ENCODE data around the gene TBC1D9.

Gene TBC1D9

GRCh38 chr4:140659943-140660700, 96.1 kb downstream of the TBC1D9 start:
- Histone ChIP-seq H2BK5ac (ENCODE audit: low read length) (no peak overlapping the region), H3K9me3 (replicated peaks in 1 of 2; ENCODE audit: control insufficient read depth in 2 of 2, insufficient read depth in 1 of 2, low read depth in 1 of 2, low read length in 2 of 2) (peaks cover 0 to 2% of the 10 kb centered on the region in 2 donors), H2BK120ac (ENCODE audit: low read depth, low read length) (no peak overlapping the region), H3K14ac (ENCODE audit: low read length) (no peak overlapping the region), H3K4me1 (ENCODE audit: control insufficient read depth in 2 of 2, insufficient read depth in 1 of 2, low read depth in 1 of 2, low read length in 2 of 2) (peaks cover 2 to 6% of the 10 kb centered on the region in 2 donors), H2BK15ac (ENCODE audit: low read length) (no peak overlapping the region), H3K4me2 (ENCODE audit: insufficient read depth, low read length, poor library complexity, severe bottlenecking) (no peak overlapping the region), H3K4ac (ENCODE audit: low read length) (no peak overlapping the region), H2AFZ (ENCODE audit: low read length) (no peak overlapping the region), H4K91ac (ENCODE audit: low read depth, low read length, poor library complexity) (no peak overlapping the region), H3K23ac (ENCODE audit: low read depth, low read length, poor library complexity) (no peak overlapping the region), H3K27ac (replicated peaks; ENCODE audit: low read length) (no peak overlapping the region), H2AK5ac (ENCODE audit: low read depth, low read length) (no peak overlapping the region), H3K9ac (ENCODE audit: low read depth, low read length, poor library complexity) (no peak overlapping the region), H3K18ac (ENCODE audit: low read length) (no peak overlapping the region), H4K8ac (ENCODE audit: low read depth, low read length) (no peak overlapping the region), H3K4me3 (ENCODE audit: low read length in 2 of 2) (no peak overlapping the region), H3K36me3 (replicated peaks in 1 of 2; ENCODE audit: control insufficient read depth in 2 of 2, insufficient read depth in 2 of 2, low read length in 2 of 2) (peaks cover 35 to 77% of the 10 kb centered on the region in 2 donors), H3K27me3 (ENCODE audit: control insufficient read depth in 3 of 3, insufficient read depth in 3 of 3, low read depth in 1 of 3, low read length in 3 of 3) (no peaks in the 10 kb centered on the region), H3K79me1 (ENCODE audit: low read depth, low read length) (no peaks in the 10 kb centered on the region), H2BK12ac (ENCODE audit: low read length) (no peak overlapping the region)
- WGBS, 2 donors (ENCODE audit: extremely low coverage in 2 of 2, insufficient read length in 2 of 2, insufficient replicate concordance in 1 of 2): no CpG with 5 or more reads among the region's 6 CpGs
- DNase-seq (ENCODE audit: low spot score): no peak

- DNase-seq (ENCODE audit: low spot score): no peak
- no CpG with 5 or more reads among the region's 1 CpG for WGBS, 2 donors (ENCODE audit: extremely low coverage in 2 of 2, insufficient read length in 2 of 2, insufficient replicate concordance in 1 of 2)
- H3K9ac ChIP-seq (ENCODE audit: low read depth, low read length, poor library complexity): no peak overlapping the region
- H2AFZ ChIP-seq (ENCODE audit: low read length): no peak overlapping the region
- no peak overlapping the region for H3K4ac ChIP-seq (ENCODE audit: low read length)
- H3K27ac ChIP-seq (replicated peaks; ENCODE audit: low read length): peak overlapping the region; percentile 82
- H3K27me3 ChIP-seq (ENCODE audit: control insufficient read depth in 3 of 3, insufficient read depth in 3 of 3, low read depth in 1 of 3, low read length in 3 of 3): no peaks in the 10 kb centered on the region
- no peak overlapping the region for H4K91ac ChIP-seq (ENCODE audit: low read depth, low read length, poor library complexity)
- no peak overlapping the region for H4K8ac ChIP-seq (ENCODE audit: low read depth, low read length)
- H2BK5ac ChIP-seq (ENCODE audit: low read length): no peak overlapping the region
- H3K4me1 ChIP-seq (ENCODE audit: control insufficient read depth in 2 of 2, insufficient read depth in 1 of 2, low read depth in 1 of 2, low read length in 2 of 2): peaks cover 11 to 16% of the 10 kb centered on the region in 2 donors
- no peak overlapping the region for H2AK5ac ChIP-seq (ENCODE audit: low read depth, low read length)
- H3K36me3 ChIP-seq (replicated peaks in 1 of 2; ENCODE audit: control insufficient read depth in 2 of 2, insufficient read depth in 2 of 2, low read length in 2 of 2): peaks cover 25 to 69% of the 10 kb centered on the region in 2 donors
- no peak overlapping the region for H3K4me3 ChIP-seq (ENCODE audit: low read length in 2 of 2)
- no peaks in the 10 kb centered on the region for H3K79me1 ChIP-seq (ENCODE audit: low read depth, low read length)
- peaks cover 0 to 2% of the 10 kb centered on the region in 2 donors for H3K9me3 ChIP-seq (replicated peaks in 1 of 2; ENCODE audit: control insufficient read depth in 2 of 2, insufficient read depth in 1 of 2, low read depth in 1 of 2, low read length in 2 of 2)
- no peak overlapping the region for H3K23ac ChIP-seq (ENCODE audit: low read depth, low read length, poor library complexity)
- no peak overlapping the region for H3K14ac ChIP-seq (ENCODE audit: low read length)
- H3K4me2 ChIP-seq (ENCODE audit: insufficient read depth, low read length, poor library complexity, severe bottlenecking): no peak overlapping the region
- no peak overlapping the region for H2BK15ac ChIP-seq (ENCODE audit: low read length)
- H3K18ac ChIP-seq (ENCODE audit: low read length): no peak overlapping the region
- no peak overlapping the region for H2BK120ac ChIP-seq (ENCODE audit: low read depth, low read length)
- no peak overlapping the region for H2BK12ac ChIP-seq (ENCODE audit: low read length)
These were observed 101.7 kb downstream of the TBC1D9 start for GRCh38 chr4:140654495-140654814.

- Histone ChIP-seq H2BK12ac (ENCODE audit: low read length) (no peak overlapping the region), H4K8ac (ENCODE audit: low read depth, low read length) (no peak overlapping the region), H3K14ac (ENCODE audit: low read length) (no peak overlapping the region), H3K27ac (replicated peaks; ENCODE audit: low read length) (peak overlapping the region; percentile 97), H2AFZ (ENCODE audit: low read length) (no peak overlapping the region), H3K4me1 (ENCODE audit: control insufficient read depth in 2 of 2, insufficient read depth in 1 of 2, low read depth in 1 of 2, low read length in 2 of 2) (peaks cover 11 to 17% of the 10 kb centered on the region in 2 donors), H3K18ac (ENCODE audit: low read length) (no peak overlapping the region), H3K4me3 (ENCODE audit: low read length in 2 of 2) (no peak overlapping the region), H2BK15ac (ENCODE audit: low read length) (no peak overlapping the region), H3K27me3 (ENCODE audit: control insufficient read depth in 3 of 3, insufficient read depth in 3 of 3, low read depth in 1 of 3, low read length in 3 of 3) (no peaks in the 10 kb centered on the region), H3K36me3 (replicated peaks in 1 of 2; ENCODE audit: control insufficient read depth in 2 of 2, insufficient read depth in 2 of 2, low read length in 2 of 2) (peaks cover 26 to 66% of the 10 kb centered on the region in 2 donors), H3K4me2 (ENCODE audit: insufficient read depth, low read length, poor library complexity, severe bottlenecking) (peak overlapping the region; percentile 29), H2BK5ac (ENCODE audit: low read length) (no peak overlapping the region), H2BK120ac (ENCODE audit: low read depth, low read length) (no peak overlapping the region), H2AK5ac (ENCODE audit: low read depth, low read length) (no peak overlapping the region), H3K4ac (ENCODE audit: low read length) (no peak overlapping the region), H3K79me1 (ENCODE audit: low read depth, low read length) (no peaks in the 10 kb centered on the region), H3K23ac (ENCODE audit: low read depth, low read length, poor library complexity) (no peak overlapping the region), H3K9me3 (replicated peaks in 1 of 2; ENCODE audit: control insufficient read depth in 2 of 2, insufficient read depth in 1 of 2, low read depth in 1 of 2, low read length in 2 of 2) (peaks cover 0 to 2% of the 10 kb centered on the region in 2 donors), H4K91ac (ENCODE audit: low read depth, low read length, poor library complexity) (no peak overlapping the region), H3K9ac (ENCODE audit: low read depth, low read length, poor library complexity) (no peak overlapping the region)
- DNase-seq (ENCODE audit: low spot score): peak; percentile 59
- no CpG with 5 or more reads among the region's 8 CpGs for WGBS, 2 donors (ENCODE audit: extremely low coverage in 2 of 2, insufficient read length in 2 of 2, insufficient replicate concordance in 1 of 2)
These were observed 102.3 kb downstream of the TBC1D9 start for GRCh38 chr4:140653718-140654494.

- H3K4ac ChIP-seq (ENCODE audit: low read length): no peak overlapping the region
- H2BK5ac ChIP-seq (ENCODE audit: low read length): no peak overlapping the region
- no peak overlapping the region for H3K9ac ChIP-seq (ENCODE audit: low read depth, low read length, poor library complexity)
- H3K27me3 ChIP-seq (ENCODE audit: control insufficient read depth in 3 of 3, insufficient read depth in 3 of 3, low read depth in 1 of 3, low read length in 3 of 3): no peaks in the 10 kb centered on the region
- H3K4me3 ChIP-seq (ENCODE audit: low read length in 2 of 2): no peak overlapping the region
- peaks cover 23 to 62% of the 10 kb centered on the region in 2 donors for H3K36me3 ChIP-seq (replicated peaks in 1 of 2; ENCODE audit: control insufficient read depth in 2 of 2, insufficient read depth in 2 of 2, low read length in 2 of 2)
- no peak overlapping the region for H2AK5ac ChIP-seq (ENCODE audit: low read depth, low read length)
- peak overlapping the region; percentile 32 for H3K27ac ChIP-seq (replicated peaks; ENCODE audit: low read length)
- H2BK15ac ChIP-seq (ENCODE audit: low read length): no peak overlapping the region
- no peak overlapping the region for H3K14ac ChIP-seq (ENCODE audit: low read length)
- no peak overlapping the region for H3K18ac ChIP-seq (ENCODE audit: low read length)
- no peak overlapping the region for H2BK12ac ChIP-seq (ENCODE audit: low read length)
- no peak overlapping the region for H2BK120ac ChIP-seq (ENCODE audit: low read depth, low read length)
- no peak overlapping the region for H3K4me2 ChIP-seq (ENCODE audit: insufficient read depth, low read length, poor library complexity, severe bottlenecking)
- DNase-seq (ENCODE audit: low spot score): no peak
- no peaks in the 10 kb centered on the region for H3K9me3 ChIP-seq (replicated peaks in 1 of 2; ENCODE audit: control insufficient read depth in 2 of 2, insufficient read depth in 1 of 2, low read depth in 1 of 2, low read length in 2 of 2)
- no peaks in the 10 kb centered on the region for H3K79me1 ChIP-seq (ENCODE audit: low read depth, low read length)
- no peak overlapping the region for H4K8ac ChIP-seq (ENCODE audit: low read depth, low read length)
- H2AFZ ChIP-seq (ENCODE audit: low read length): no peak overlapping the region
- H3K23ac ChIP-seq (ENCODE audit: low read depth, low read length, poor library complexity): no peak overlapping the region
- no peak overlapping the region for H4K91ac ChIP-seq (ENCODE audit: low read depth, low read length, poor library complexity)
- WGBS, 2 donors (ENCODE audit: extremely low coverage in 2 of 2, insufficient read length in 2 of 2, insufficient replicate concordance in 1 of 2): no CpG with 5 or more reads among the region's 2 CpGs
- peaks cover 11 to 20% of the 10 kb centered on the region in 2 donors for H3K4me1 ChIP-seq (ENCODE audit: control insufficient read depth in 2 of 2, insufficient read depth in 1 of 2, low read depth in 1 of 2, low read length in 2 of 2)
These were observed 103.6 kb downstream of the TBC1D9 start for GRCh38 chr4:140652601-140653000.
